ENCODE data around the gene GINS2. TPM values are rescaled to one million over a fixed set of nuclear protein-coding genes. Genes with fewer than 3 reads are reported as not detected.

GINS2 gene
- total and polyA plus RNA-seq, 2 experiments from 2014 or later = 8.9 to 26.5 TPM

- Histone ChIP-seq H3K9me3 (ENCODE audit: low read depth) (no peaks in the 10 kb centered on the region), H3K4me3 (no peak overlapping the region), H3K27me3 (no peaks in the 10 kb centered on the region), H3K4me1 (ENCODE audit: low read depth) (peaks cover 25% of the 10 kb centered on the region), H3K27ac (no peak overlapping the region), H3K36me3 (no peaks in the 10 kb centered on the region)
- TF ChIP-seq CTCF (IDR thresholded peaks at IDR 0.05; ENCODE audit: low read depth, low read length) = no peak
- DNase-seq (ENCODE audit: low read depth in 1 of 2, low spot score in 1 of 2) = no peak
Measured at GRCh38 chr16:85632709-85633437, 55.9 kb downstream of the GINS2 start.

DNA sequence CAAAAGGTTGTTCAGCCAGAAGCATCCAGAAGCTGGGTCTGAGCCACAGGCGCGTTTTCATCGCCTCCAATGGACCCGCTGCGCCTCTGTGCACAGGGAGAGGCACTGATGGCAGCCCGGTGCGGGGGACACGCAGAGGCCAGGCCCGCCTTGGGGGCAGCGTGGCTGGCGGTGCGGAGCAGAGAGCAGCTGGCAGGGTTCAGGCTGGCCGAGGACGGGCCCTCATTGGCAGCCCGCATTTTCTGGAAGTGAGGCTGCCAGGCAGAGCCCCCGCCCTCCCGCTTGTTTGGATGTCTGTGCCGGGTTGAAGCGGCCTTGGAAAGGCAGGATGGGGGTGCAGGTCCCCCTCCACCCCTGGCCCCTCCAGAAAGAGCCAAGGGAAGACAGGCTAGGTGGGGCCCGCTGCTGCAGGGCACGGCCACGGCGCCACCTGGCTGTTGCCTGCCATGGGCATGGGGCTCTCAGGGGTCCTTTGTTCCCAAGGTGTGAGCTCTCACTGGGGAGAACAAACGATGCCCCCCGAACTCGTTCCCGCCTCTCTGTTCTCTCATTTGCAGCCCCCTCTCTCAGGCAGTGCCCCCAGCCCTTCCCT is 56.9 kb downstream of the GINS2 start:
- H3K9me3 ChIP-seq (ENCODE audit: low read depth) = no peaks in the 10 kb centered on the region
- no peaks in the 10 kb centered on the region for H3K27me3 ChIP-seq
- H3K4me3 ChIP-seq = no peak overlapping the region
- peaks cover 34% of the 10 kb centered on the region for H3K4me1 ChIP-seq (ENCODE audit: low read depth)
- DNase-seq (ENCODE audit: low read depth in 1 of 2, low spot score in 1 of 2) = no peak
- peak; percentile 3 for TF ChIP-seq CTCF (IDR thresholded peaks at IDR 0.05; ENCODE audit: low read depth, low read length)
- peak overlapping the region; percentile 38 for H3K27ac ChIP-seq
- H3K36me3 ChIP-seq = no peaks in the 10 kb centered on the region

DNA sequence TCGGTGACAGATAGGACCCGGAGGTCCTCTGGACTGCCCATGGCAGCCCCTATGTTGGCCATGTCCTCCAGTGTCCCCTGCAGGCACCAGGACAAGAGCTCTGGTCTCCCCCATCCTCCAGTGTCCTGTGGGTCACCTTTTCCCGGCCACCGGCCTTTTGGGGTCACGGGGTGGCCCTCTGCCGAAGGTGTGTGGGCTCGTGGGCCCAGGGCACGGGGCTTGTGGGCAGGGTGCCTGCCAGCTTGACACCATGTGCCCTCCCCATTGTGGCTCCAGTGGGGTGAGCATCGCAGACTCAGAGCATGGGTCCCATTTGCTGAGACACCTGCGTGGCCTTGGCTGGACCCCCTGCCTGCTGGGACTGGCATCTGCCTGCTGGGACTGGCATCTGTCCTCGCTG is 57.5 kb downstream of the GINS2 start:
- TF ChIP-seq CTCF (IDR thresholded peaks at IDR 0.05; ENCODE audit: low read depth, low read length) = no peak
- no peak overlapping the region for H3K4me3 ChIP-seq
- H3K27ac ChIP-seq = no peak overlapping the region
- H3K27me3 ChIP-seq = no peaks in the 10 kb centered on the region
- no peaks in the 10 kb centered on the region for H3K36me3 ChIP-seq
- H3K4me1 ChIP-seq (ENCODE audit: low read depth) = peaks cover 41% of the 10 kb centered on the region
- DNase-seq (ENCODE audit: low read depth in 1 of 2, low spot score in 1 of 2) = no peak
- H3K9me3 ChIP-seq (ENCODE audit: low read depth) = no peaks in the 10 kb centered on the region

DNA sequence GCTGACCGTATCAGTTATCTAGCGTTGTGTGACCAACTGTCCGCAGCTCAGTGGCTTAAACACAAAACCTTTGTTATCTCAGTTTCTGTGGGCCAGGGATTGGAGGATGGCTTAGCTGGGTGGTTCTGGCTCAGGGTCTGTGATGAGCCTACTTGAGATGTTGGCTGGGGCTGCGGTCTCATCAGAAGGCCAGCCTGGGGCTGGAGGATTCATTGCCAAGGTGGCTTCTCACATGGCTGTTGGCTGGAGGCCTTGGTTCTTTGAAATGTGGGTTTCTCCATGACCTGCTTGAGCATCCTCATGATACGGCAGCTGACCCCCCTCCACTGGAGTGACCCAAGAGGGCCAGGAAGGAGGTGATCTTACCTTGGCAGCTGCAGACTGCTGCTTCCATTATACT is 58.9 kb downstream of the GINS2 start:
- no peak for DNase-seq (ENCODE audit: low read depth in 1 of 2, low spot score in 1 of 2)
- Histone ChIP-seq H3K27ac (no peak overlapping the region), H3K27me3 (no peaks in the 10 kb centered on the region), H3K4me3 (no peak overlapping the region), H3K9me3 (ENCODE audit: low read depth) (no peaks in the 10 kb centered on the region), H3K4me1 (ENCODE audit: low read depth) (peaks cover 51% of the 10 kb centered on the region), H3K36me3 (no peaks in the 10 kb centered on the region)
- no peak for TF ChIP-seq CTCF (IDR thresholded peaks at IDR 0.05; ENCODE audit: low read depth, low read length)

GRCh38 chr16:85629326-85629725 is 59.4 kb downstream of the GINS2 start:
- no peak for DNase-seq (ENCODE audit: low read depth in 1 of 2, low spot score in 1 of 2)
- Histone ChIP-seq H3K4me3 (no peak overlapping the region), H3K36me3 (no peaks in the 10 kb centered on the region), H3K9me3 (ENCODE audit: low read depth) (no peaks in the 10 kb centered on the region), H3K27me3 (no peaks in the 10 kb centered on the region), H3K4me1 (ENCODE audit: low read depth) (peaks cover 51% of the 10 kb centered on the region), H3K27ac (peak overlapping the region; percentile 97)
- TF ChIP-seq CTCF (IDR thresholded peaks at IDR 0.05; ENCODE audit: low read depth, low read length) = no peak

All from cardiac muscle cell (in vitro differentiated cells and primary cell).